AG20443 (cell line): ENCODE results near the gene CBLIF.
"Not testable (repeated sequence)": the region's sequence is repeated elsewhere in the genome, so short reads cannot be mapped to it uniquely, and the experiment has no call there.

Source experiments
- DNase-seq: peaks from one replicate; pipeline ENCODE4 v3.0.0; 2012; ENCODE audit warnings: low spot score, mixed read lengths

The CBLIF gene

DNA sequence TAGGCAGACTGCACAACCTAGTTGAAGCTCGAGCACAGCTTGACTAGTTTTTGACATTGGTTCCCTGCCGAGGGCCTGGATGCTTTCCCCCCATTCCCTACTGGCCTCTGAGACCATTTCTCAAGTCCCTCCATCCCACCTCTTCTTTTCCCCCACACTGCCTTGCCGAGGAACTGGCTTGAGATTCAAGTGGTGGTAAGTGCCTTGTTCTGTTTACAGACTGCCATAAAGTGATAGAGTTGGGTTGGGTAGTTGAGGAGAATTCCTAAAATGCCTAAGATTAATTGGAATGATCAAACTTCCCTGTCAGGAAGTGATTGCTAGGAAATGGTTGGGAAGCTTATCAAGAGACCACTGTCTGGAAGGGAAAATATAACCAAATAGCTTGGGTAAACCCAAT, 50.9 kb downstream of the CBLIF start:
- no peak for DNase-seq

DNA sequence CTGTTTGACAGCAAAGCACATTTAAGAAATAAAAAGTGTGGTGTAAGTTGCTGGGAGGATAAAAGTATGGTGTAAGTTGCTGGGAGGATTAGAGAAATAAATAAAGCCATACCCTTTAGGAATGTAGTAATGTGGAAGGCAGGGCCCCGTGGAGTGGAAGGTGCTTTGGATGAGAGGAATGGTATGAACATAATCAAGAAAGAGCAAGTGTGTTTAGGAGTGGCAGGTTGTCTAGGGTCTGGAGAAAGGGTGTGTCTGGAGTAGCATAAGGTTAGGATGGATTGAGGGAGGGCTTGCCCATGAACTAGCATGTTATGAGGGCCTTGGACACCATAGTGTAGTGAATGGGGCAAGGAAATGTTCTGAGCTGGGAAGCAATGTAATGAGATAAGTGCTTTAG, 52.8 kb downstream of the CBLIF start:
- DNase-seq = no peak

DNA sequence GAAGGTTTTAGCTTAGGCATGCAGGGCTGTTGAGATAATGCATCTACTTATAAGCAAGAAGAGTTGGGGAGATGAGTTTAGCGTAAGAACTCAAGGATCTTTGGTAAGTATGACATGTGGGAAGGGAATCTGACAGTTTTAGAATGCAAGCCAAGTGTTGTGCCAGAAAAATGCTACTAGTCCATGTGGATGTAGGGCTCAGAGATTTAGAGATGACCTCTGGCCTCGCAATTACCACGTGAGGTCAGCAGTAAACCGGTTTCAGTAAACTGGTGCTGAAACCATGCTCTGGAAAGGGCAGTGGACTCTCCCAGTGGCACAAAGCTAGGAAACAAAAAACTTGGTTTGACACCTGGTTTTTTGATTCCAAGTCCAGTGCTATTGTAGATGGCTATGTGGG, 53.7 kb downstream of the CBLIF start:
- no peak for DNase-seq

DNA sequence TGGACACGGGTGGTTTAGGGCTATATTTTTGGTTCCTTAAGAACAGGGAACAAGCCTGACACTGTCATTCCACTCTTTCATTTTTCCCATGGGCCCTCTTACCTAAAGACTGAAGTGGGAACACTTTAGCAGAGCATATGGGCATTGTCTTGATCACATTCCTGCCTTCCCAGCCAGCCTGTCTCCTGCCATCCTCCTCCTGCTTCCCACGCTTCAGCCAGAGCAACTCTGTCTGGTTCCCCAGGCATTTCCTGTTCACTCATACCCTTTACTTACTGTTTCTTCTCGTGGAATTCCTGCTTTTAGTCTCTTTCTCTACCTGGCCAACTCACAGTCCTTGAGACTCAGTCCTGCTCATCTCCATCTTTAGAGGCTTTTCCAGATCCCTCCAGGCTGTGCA, 57.5 kb downstream of the CBLIF start:
- DNase-seq = peak; percentile 68

DNA sequence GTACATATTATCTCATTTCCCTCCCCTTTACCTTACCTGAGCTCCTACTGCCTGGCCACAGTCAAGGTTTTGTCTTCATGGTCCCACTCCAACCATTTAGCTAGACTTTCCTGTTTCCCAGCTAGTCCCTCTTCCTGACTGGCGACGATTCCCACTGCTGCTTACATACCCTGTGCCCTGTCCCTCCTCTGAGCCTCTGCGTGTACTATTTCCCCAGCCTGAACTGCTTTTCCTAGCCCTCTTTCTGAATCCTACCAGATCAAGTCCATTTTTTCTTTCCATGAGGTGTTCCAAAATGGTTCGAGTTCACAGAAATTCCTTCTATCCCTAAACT, 58.1 kb downstream of the CBLIF start:
- DNase-seq = no peak

DNA sequence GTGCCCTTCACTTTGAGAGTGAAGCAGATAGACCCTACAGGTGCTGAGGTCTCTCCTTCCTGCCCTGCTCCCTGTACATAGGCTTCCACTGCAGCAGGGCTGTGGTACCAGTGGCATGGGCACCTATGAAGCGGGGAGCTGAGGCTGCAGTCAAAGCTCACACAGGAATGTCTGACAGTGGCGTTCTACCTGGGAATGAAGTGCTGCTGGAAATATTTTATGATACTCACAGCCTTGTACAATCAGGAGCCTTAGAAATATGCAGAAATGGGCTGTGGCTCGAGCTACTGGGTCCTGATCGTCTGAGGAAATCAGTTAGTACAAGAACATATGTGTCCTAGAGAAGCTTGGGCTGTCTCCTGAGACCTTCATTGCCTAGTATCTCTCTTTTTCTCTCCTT, 59.5 kb downstream of the CBLIF start:
- no peak for DNase-seq

DNA sequence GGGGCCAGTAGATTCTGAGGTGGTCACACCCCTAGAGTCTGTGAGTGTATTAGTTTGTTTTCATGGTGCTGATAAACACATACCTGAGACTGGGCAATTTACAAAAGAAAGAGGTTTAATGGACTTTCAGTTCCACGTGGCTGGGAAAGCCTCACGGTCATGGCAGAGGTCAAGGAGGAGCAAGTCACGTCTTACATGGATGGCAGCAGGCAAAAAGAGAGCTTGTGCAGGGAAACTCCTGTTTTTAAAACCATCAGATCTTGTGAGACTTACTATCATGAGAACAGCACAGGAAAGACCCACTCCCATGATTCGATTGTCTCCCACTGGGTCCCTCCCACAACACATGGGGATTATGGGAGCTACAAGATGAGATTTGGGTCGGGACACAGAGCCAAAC, 60.9 kb downstream of the CBLIF start:
- not testable (repeated sequence) for DNase-seq

DNA sequence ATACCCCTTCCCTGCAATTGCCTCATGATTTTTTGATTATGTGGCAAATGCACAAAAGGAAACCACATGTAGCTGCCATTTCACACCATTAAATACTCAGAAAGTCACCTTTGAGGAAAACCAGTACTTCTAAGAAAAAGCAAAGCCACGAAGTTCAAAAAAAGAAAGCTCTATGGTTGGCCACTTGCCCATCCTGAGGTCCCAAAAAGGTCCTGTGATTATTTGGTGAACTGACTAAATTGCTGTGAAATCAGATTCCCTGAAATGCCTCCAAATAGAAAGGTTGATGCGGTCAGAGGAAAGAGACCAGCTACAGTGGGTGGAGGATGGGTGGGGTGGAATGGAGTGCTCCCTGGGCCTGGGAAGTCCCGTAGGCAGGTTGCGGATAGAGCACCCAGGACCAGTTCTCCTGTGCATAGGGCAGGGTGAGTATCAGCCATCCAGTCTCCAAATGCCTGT, 61.6 kb downstream of the CBLIF start:
- DNase-seq = no peak

DNA sequence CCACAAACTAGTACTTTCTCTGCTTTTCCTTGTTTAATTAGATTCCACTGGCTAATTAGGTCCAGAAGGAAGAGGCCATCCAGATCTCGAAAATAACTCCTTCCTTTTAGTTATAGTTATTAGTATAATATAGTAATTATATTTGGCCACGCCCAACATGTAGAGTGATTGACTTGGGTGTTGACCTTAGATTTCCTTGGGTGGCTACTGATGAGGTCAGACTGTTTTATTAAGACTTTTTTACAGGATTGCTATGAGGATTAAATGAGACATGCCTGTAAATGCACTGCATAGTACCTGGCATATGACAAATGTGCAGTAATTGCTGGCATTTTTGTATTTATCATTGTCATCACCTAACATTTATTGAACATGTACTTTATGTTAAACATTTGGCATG, 63.2 kb downstream of the CBLIF start:
- DNase-seq = no peak

DNA sequence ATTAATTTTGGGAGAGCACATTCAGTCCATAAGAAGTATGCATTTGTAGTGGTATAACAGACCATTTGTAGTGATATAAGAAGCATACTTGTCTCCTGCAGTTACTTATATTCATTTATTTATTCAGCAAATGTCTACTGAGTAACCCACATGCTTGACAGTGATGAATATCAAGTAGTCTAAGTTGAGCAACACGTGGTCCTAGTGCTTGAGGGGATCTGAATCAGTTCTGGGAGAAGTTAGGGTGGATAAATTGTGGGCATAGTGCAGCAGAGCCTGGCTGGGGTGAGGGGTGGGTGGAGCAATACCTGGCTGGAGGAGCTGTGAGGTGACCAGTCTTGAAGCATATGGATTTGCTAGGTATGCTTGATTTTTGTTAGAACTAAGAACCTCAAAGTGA, 65.8 kb downstream of the CBLIF start:
- DNase-seq = no peak
